Mononuclear cell (primary cell): ENCODE results near the gene CYP2U1. TPM values are rescaled to one million over a fixed set of nuclear protein-coding genes. Genes with fewer than 3 reads are reported as not detected.
"Not testable (repeated sequence)": the region's sequence is repeated elsewhere in the genome, so short reads cannot be mapped to it uniquely, and the experiment has no call there.

Experiments
- H3K27me3 ChIP-seq: 2 replicates; pipeline ENCODE4 v1.6.0; 2011; ENCODE audit warnings: low read length, control low read depth; ENCODE audit not compliant: insufficient read depth
- H3K4me1 ChIP-seq: 2 replicates; pipeline ENCODE4 v1.5.1; 2011; ENCODE audit warnings: mild to moderate bottlenecking, low read length, control low read depth; ENCODE audit not compliant: insufficient read depth
- H3K4me3 ChIP-seq: 2 replicates; pipeline ENCODE4 v1.5.1; 2011; ENCODE audit warnings: mild to moderate bottlenecking, low read length, moderate library complexity
- H3K9me3 ChIP-seq: 2 replicates; pipeline ENCODE4 v1.5.1; 2011; ENCODE audit warnings: low read depth, mild to moderate bottlenecking, control low read depth, low read length
- total RNA-seq: library from RNA; depleted of rRNA; stranded (reverse); fragments of >200 nt; gene quantifications from one replicate; pipeline ENCODE4 v1.2.3, GENCODE V29; 2012

CYP2U1 gene
- total RNA-seq, 1 donor, result 4.0 TPM

DNA sequence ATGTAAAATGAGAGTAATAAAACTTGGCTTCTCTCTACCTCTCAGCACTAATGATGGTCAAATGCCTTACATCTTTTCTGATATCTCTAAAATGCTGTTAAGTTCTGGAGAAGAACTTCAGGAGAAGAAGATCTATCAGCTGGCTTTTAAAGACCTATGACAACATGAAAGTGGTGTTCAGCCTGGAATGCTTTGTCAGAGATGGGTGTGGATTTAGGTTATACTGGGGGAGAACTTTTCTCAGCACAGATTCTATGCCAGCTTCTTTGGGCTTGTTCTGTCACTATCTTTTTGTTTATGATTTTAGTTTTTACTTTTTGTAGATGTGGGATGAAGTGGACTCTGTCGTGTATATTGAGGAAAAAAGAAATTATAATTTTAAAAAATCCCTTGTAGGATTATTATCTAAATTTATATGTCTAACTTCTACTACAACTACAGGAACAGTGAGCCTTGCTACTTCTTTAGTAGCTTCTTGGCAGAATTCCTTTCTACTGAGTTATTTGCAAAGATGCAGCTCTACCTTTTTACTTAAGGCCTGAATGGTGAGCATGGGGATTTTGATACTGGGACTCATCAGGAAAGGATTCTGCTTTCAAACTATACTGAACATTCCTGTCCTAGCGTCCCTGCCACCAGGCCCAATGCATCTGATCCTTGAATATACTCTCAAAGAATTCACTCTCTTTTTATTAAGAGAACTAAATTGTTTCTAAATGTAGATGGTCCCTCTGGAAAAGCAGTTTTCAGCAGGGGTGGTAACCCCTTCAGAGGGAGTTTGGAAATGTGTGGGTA, 19.6 kb downstream of the CYP2U1 start:
- H3K4me3 ChIP-seq, result no peak overlapping the region

DNA sequence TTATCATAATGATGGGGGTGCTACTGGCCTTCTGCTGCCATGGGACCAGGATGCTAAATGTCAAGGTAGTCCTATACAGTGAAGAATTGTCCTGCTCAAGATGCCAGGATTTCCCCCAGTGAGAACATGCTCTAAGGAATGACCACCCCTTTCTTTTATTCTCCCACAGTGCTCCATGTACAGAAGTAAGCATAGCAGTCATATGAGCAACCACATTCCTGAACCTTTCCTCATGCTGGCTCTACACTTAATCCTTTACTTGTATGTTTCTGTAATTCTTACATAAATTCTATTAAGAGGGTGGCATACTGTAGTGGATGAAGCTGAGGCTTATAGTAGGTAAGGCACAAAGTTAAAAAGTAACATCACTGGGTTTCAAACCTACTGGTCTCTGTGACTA, 20.2 kb downstream of the CYP2U1 start:
- Histone ChIP-seq H3K9me3 (peaks cover 10% of the 10 kb centered on the region), H3K4me3 (no peak overlapping the region), H3K4me1 (no peaks in the 10 kb centered on the region), H3K27me3 (no peaks in the 10 kb centered on the region)

More for the DNA sequence above, 19.6 kb downstream of the CYP2U1 start:
- Histone ChIP-seq H3K4me1 (no peaks in the 10 kb centered on the region), H3K27me3 (no peaks in the 10 kb centered on the region), H3K9me3 (peaks cover 6% of the 10 kb centered on the region)

DNA sequence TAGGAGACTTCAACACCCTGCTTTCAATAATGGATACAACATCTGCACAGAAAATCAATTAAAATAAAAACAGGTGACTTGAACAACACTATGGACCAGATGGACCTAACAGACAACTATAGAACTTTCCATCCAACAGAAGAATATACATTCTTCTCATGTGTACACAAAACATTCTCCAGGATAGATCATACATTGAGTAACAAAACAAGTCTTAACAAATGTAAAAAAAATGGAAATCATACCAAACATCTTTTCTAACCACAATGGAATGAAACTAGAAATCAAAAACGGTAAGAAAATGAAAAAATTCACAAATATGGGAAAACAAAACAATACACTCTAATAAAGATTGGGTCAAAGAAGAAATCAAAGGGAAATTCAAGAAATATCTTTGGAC, 24.7 kb downstream of the CYP2U1 start:
- Histone ChIP-seq H3K4me3 (no peak overlapping the region), H3K27me3 (no peaks in the 10 kb centered on the region), H3K4me1 (no peaks in the 10 kb centered on the region), H3K9me3 (peaks cover 10% of the 10 kb centered on the region)

DNA sequence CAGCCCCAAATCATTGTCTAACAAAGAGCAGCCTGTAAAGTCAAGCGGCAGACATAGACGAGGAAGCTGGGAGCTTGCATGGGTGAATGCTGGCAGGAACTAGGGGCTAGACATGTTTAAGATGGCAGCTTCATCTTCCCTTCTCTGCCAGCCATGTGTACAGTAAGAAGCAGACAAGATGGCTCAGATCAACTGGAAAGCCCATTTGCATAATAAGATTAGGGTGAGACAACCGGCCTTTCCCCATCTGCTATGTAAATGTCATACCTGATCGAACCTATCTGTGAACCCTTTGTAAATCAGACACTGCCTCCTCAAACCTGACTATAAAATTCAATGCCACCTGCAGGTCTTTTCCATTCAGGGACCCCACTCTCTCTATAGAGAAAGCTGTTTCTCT, 35.6 kb downstream of the CYP2U1 start:
- Histone ChIP-seq H3K4me1 (no peaks in the 10 kb centered on the region), H3K4me3 (no peak overlapping the region), H3K9me3 (no peaks in the 10 kb centered on the region), H3K27me3 (no peaks in the 10 kb centered on the region)

DNA sequence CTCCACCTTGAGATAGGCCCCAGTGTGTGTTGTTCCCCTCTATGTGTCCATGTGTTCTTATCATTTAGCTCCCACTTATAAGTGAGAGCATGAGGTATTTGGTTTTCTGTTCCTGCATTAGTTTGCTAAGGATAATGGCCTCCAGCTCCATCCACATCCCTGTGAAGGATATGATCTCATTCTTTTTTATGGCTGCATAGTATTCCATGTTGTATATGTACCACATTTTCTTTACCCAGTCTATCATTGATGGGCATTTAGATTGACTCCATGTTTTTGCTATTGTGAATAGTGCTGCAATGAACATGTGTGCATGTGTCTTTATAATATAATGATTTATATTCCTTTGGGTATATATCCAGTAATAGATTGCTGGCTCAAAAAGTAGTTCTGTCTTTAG, 36.2 kb downstream of the CYP2U1 start:
- not testable (repeated sequence) for H3K4me1 ChIP-seq, H3K9me3 ChIP-seq, H3K4me3 ChIP-seq, H3K27me3 ChIP-seq

DNA sequence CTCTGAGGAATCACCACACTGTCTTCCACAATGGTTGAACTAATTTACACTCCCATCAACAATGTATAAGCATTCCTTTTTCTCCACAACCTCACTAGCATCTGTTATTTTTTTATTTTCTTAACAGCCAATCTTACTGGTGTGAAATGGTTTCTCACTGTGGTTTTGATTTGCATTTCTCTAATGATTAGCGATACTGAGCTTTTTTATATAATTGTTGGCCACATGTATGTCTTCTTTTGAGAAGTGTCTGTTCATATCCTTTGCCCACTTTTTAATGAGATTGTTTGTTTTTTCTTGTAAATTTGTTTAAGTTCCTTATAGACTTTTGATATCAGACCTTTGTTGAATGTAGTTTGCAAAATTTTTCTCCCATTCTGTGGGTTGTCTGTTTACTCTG, 36.6 kb downstream of the CYP2U1 start:
- not testable (repeated sequence) for H3K4me1 ChIP-seq, H3K27me3 ChIP-seq, H3K4me3 ChIP-seq, H3K9me3 ChIP-seq

DNA sequence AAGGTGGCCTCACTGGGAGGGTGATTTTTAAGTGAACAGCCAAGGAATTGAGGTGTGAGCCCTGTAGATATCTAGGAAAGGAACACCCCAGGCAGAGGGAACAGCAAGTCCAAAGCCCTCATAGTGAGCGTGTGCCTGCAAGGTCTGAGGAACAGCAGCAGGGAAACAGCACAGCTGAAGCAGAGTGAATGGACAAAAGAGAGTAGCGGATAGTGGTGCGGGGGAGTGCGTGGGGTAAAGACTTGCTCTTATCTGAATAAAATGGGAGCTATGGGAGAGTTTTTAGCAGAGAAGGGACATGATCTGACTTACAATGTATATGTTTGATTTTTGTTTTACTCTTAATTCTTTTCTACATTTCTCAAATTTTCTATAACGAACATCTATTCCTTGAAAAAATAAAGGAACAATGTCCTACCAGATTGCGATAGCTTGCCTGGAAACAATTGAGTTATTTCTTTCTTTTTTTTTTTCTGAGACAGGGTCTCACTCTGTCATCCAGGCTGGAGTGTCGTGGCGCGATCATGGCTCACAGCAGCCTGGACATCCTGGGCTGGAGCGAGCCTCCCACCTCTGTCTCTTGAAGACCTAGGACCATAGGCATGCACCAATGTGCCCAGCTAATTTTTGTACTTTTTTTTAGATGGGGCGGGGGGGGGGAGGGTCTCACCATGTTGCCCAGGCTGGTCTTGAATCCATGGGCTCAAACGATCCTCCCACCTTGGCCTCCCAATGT, 38.9 kb downstream of the CYP2U1 start:
- Histone ChIP-seq H3K9me3 (no peaks in the 10 kb centered on the region), H3K27me3 (no peaks in the 10 kb centered on the region), H3K4me1 (no peaks in the 10 kb centered on the region), H3K4me3 (no peak overlapping the region)

DNA sequence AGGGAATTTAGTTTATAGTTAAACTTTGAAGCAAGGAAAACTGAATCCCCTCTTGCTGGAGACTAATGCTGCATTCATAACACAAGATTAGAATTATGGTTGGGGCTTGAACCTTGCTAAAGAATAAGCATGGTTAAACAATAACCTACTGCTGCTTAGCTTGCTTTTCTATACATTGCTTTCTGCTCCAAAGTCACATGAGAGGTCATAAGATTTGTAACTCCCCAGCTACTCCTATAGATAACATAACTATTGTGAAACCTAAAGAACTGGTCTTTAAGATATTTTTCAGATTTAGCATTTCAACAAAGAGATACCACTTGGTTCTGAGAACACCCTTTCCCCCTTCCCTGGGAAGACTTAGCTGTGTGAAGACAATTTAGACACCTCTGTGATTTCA, 41.3 kb downstream of the CYP2U1 start:
- H3K27me3 ChIP-seq, result no peaks in the 10 kb centered on the region
- H3K4me3 ChIP-seq, result no peak overlapping the region
- H3K9me3 ChIP-seq, result no peaks in the 10 kb centered on the region
- H3K4me1 ChIP-seq, result no peaks in the 10 kb centered on the region

DNA sequence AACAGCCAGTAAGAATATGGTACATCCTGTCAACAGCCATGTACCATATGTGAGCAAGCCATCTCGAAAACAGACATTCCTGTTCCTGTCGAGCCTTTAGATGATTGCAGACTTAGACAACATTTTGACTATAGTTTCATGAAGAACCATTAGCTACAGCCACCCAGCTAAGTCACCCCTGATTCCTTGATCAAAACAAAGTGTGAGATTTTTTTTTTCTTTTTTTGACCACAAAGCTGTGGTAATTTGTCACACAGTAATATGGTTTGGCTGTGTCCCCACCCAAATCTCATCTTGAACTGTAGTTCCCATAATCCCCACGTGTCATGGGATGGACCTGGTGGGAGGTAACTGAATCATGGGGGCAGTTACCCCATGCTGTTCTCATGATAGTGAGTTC, 43.2 kb downstream of the CYP2U1 start:
- H3K4me3 ChIP-seq, result no peak overlapping the region
- H3K9me3 ChIP-seq, result no peaks in the 10 kb centered on the region
- H3K4me1 ChIP-seq, result no peaks in the 10 kb centered on the region
- no peaks in the 10 kb centered on the region for H3K27me3 ChIP-seq

DNA sequence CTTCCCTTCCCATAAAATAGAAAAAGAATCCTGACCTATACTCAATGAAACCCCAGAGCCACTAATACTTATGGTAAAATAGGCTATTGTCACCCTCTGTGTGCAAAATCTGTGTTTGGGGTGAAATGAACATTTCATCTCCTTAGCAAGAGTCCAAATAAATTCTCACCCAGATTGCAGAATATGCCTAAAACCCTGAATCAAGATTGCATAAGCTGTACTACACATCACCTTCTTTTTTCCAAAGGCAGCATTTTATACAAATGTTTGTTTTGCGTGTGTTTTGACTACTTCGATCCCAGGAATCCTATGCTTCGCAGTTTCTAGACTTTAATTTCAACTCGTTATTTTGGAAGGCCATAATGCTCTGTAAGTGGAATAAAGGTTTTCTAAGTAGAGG, 46.1 kb downstream of the CYP2U1 start:
- Histone ChIP-seq H3K4me3 (no peak overlapping the region), H3K9me3 (no peaks in the 10 kb centered on the region), H3K4me1 (no peaks in the 10 kb centered on the region), H3K27me3 (no peaks in the 10 kb centered on the region)

DNA sequence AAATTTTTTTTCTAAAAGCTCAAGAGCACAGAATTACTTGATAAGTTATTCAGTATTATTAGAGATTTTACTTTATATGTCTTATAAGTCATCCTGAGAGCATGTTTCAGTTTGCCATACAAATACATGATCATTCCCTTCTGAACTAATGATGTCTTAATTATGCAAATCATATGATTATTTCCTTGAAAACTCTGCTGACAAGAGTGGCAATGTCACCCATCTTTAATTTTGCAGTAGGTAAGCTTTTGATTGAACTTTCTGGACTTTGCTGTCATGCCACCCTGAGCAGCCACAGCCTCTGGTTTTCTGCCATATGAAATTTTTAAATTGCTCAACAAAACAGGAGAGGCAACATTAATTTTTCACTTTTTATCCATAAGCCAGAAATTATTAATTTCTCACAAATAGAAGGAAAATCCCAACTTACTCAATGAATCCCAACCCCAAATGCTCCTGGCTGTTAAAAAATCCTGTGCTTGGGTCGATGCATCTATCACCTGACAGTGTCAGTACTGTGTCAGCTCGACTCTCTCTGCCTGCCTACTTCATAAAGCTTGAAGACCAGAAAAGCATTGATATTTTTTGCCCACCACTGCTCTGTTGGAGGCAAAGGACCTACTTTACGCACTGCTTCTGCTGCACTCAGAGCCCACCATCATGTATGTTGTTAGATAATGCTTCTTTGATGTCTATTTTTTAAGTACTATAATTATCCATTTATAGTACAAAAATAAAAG, 46.8 kb downstream of the CYP2U1 start:
- Histone ChIP-seq H3K4me1 (no peaks in the 10 kb centered on the region), H3K9me3 (no peaks in the 10 kb centered on the region), H3K4me3 (no peak overlapping the region), H3K27me3 (no peaks in the 10 kb centered on the region)

DNA sequence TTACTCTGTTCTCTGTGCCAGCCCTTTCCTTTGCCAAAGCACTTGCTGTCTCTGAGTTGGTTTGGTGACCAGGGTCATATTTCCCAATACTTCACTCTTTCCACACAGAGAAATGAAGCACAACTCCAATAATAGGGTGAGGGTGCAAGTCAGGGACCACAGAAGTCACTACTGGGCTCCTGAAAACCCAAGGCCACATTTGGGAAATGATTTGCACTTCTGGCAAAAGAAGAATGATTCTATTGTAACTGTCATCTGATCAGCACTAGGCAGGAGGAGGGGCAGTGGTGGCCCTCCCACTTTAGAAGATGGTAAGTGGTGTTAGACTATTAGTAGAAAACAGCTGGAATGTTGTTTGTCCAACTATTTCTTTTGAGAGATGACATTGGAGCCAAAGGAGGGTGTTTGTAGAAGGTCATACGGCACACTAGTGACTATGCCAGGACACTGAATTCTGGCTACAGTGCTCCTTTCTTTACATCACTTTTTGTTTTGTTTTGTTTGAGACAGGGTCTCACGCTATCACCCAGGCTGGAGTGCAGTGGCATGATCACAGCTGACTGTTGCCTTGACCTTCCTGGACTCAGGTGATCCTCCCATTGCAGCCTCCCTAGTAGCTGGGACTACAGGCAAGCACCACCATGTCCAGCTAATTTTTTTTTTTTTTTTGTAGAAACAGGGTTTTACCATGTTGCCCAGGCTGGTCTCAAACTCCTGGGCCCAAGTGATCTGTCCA, 47.5 kb downstream of the CYP2U1 start:
- Histone ChIP-seq H3K4me3 (no peak overlapping the region), H3K27me3 (no peaks in the 10 kb centered on the region), H3K4me1 (no peaks in the 10 kb centered on the region), H3K9me3 (no peaks in the 10 kb centered on the region)

DNA sequence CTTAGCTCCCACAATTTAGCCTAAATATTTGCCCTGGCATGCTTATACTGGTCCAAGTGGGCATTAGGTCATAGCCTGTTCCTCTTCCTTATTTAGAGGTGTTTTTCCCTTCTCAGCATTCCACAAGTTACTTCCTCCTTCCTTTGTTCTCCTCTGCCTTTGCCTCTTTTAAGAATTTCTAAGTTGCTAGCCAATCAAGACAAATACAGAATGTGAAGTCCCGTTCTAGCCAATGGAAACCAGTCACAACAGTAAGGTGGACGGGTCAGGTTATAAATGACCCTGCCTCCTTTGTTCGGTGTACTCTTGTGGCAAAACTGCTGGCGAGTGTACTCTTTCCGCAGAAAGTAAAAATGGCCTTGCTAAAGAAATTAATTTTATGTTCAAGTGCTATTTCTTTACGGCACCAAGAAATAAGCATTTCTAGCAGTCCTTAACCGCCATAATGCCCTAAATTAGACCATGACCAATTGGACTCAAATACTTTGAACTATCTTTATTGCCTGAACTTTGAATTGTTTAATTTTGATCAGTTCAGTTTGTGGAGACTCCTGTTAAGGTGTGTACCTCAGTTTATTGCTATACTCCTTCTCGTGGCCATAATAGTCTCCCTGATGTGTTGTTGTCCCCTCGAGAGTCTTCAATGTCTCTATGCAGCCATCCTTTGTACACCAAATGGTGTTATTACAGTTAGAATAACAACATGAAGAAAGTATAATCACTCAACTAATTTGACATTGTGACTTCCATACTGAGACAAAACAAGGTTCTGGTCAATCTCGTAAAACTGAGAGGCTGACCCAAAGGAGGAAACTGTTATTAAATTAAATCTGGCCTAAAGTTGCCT, 56.8 kb downstream of the CYP2U1 start:
- Histone ChIP-seq H3K9me3 (no peaks in the 10 kb centered on the region), H3K27me3 (no peaks in the 10 kb centered on the region), H3K4me1 (peaks cover 32% of the 10 kb centered on the region), H3K4me3 (no peak overlapping the region)

DNA sequence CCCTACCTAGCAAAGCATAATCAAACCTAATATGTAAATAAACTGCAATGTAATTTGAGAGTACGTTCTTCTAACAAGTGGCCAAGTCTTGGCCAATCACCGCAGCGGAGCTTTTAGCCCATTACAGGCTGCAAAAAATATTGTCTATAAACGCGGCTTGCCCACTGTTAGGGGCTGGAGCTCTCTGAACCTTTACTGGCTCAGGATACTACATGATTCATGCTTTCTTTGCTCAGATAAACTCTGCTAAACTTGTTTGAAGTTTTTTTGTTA, 57.4 kb downstream of the CYP2U1 start:
- Histone ChIP-seq H3K27me3 (no peaks in the 10 kb centered on the region), H3K4me3 (no peak overlapping the region), H3K4me1 (peaks cover 33% of the 10 kb centered on the region), H3K9me3 (no peaks in the 10 kb centered on the region)
